Parathyroid adenoma (tissue), 2 donors: ENCODE results near the gene ZNF726.

ENCODE experiments used
- H2AFZ ChIP-seq: fragments of 300-600 bp; sonication (generic); one replicate; pipeline ENCODE4 v1.7.0; 2017; ENCODE audit warnings: antibody characterized with exemption, mild to moderate bottlenecking
- H3K27ac ChIP-seq: fragments of 300-600 bp; sonication (generic); one replicate; pipeline ENCODE4 v1.7.0; 2017
- H3K27me3 ChIP-seq: fragments of 300-600 bp; sonication (generic); one replicate; pipeline ENCODE4 v1.7.0; 2017; ENCODE audit warnings: low read length; ENCODE audit not compliant: control insufficient read depth, insufficient read depth
- H3K36me3 ChIP-seq: fragments of 300-600 bp; sonication (generic); one replicate; pipeline ENCODE4 v1.7.0; 2017; ENCODE audit warnings: low read length; ENCODE audit not compliant: control insufficient read depth, insufficient read depth
- H3K4me1 ChIP-seq: fragments of 300-600 bp; sonication (generic); one replicate; pipeline ENCODE4 v1.7.0; 2017; ENCODE audit warnings: control low read depth
- H3K4me2 ChIP-seq: fragments of 300-600 bp; sonication (generic); one replicate; pipeline ENCODE4 v1.7.0; 2017; ENCODE audit warnings: low read length
- H3K4me3 ChIP-seq: fragments of 300-600 bp; sonication (generic); one replicate; pipeline ENCODE4 v1.7.0; 2017; ENCODE audit warnings: low read depth, low read length
- H3K79me2 ChIP-seq: fragments of 300-600 bp; sonication (generic); one replicate; pipeline ENCODE4 v1.7.0; 2017; ENCODE audit warnings: control low read depth
- H3K9ac ChIP-seq: fragments of 300-600 bp; sonication (generic); one replicate; pipeline ENCODE4 v1.7.0; 2017; ENCODE audit warnings: mild to moderate bottlenecking
- H3K9me3 ChIP-seq: fragments of 300-600 bp; sonication (generic); one replicate; pipeline ENCODE4 v1.7.0; 2017; ENCODE audit warnings: low read length; ENCODE audit not compliant: control insufficient read depth
- CTCF ChIP-seq: fragments of 300-600 bp; sonication (generic); IDR thresholded peaks from one replicate; pipeline ENCODE4 v1.7.0; 2017; ENCODE audit warnings: antibody characterized with exemption, mild to moderate bottlenecking
- donor health status: primary hyperparathyroidism.

The ZNF726 gene

GRCh38 chr19:23908165-23908564, 6.5 kb upstream of the ZNF726 start:
- no peak overlapping the region for H3K4me2 ChIP-seq
- no peaks in the 10 kb centered on the region for H3K9me3 ChIP-seq
- H3K4me1 ChIP-seq: no peaks in the 10 kb centered on the region
- no peaks in the 10 kb centered on the region for H3K36me3 ChIP-seq
- TF ChIP-seq CTCF: no peak
- H2AFZ ChIP-seq: no peak overlapping the region
- no peaks in the 10 kb centered on the region for H3K27me3 ChIP-seq
- H3K9ac ChIP-seq: no peak overlapping the region
- H3K79me2 ChIP-seq: no peaks in the 10 kb centered on the region
- H3K27ac ChIP-seq: no peak overlapping the region
- H3K4me3 ChIP-seq: no peak overlapping the region

GRCh38 chr19:23909222-23909621, 5.5 kb upstream of the ZNF726 start:
- no peak overlapping the region for H3K9ac ChIP-seq
- H3K27ac ChIP-seq: no peak overlapping the region
- no peak overlapping the region for H3K4me2 ChIP-seq
- no peak for TF ChIP-seq CTCF
- no peaks in the 10 kb centered on the region for H3K79me2 ChIP-seq
- H3K36me3 ChIP-seq: no peaks in the 10 kb centered on the region
- no peaks in the 10 kb centered on the region for H3K4me1 ChIP-seq
- H3K4me3 ChIP-seq: no peak overlapping the region
- no peaks in the 10 kb centered on the region for H3K27me3 ChIP-seq
- H2AFZ ChIP-seq: no peak overlapping the region
- no peaks in the 10 kb centered on the region for H3K9me3 ChIP-seq

GRCh38 chr19:23913931-23914330, 755 bp upstream of the ZNF726 start:
- no peak overlapping the region for H3K9ac ChIP-seq
- no peaks in the 10 kb centered on the region for H3K27me3 ChIP-seq
- no peak overlapping the region for H3K4me2 ChIP-seq
- H3K9me3 ChIP-seq: no peaks in the 10 kb centered on the region
- no peaks in the 10 kb centered on the region for H3K36me3 ChIP-seq
- H3K4me3 ChIP-seq: no peak overlapping the region
- peak overlapping the region; percentile 84 for H2AFZ ChIP-seq
- H3K4me1 ChIP-seq: no peaks in the 10 kb centered on the region
- H3K27ac ChIP-seq: no peak overlapping the region
- no peaks in the 10 kb centered on the region for H3K79me2 ChIP-seq
- no peak for TF ChIP-seq CTCF

GRCh38 chr19:23916991-23917390, 2.3 kb downstream of the ZNF726 start:
- Histone ChIP-seq H2AFZ (no peak overlapping the region), H3K9ac (no peak overlapping the region), H3K4me2 (no peak overlapping the region), H3K4me1 (no peaks in the 10 kb centered on the region), H3K4me3 (no peak overlapping the region), H3K9me3 (no peaks in the 10 kb centered on the region), H3K27ac (no peak overlapping the region), H3K36me3 (no peaks in the 10 kb centered on the region), H3K79me2 (no peaks in the 10 kb centered on the region), H3K27me3 (no peaks in the 10 kb centered on the region)
- no peak for TF ChIP-seq CTCF

- no peak overlapping the region for H3K27ac ChIP-seq
- H3K4me2 ChIP-seq: no peak overlapping the region
- no peak overlapping the region for H3K4me3 ChIP-seq
- no peak overlapping the region for H2AFZ ChIP-seq
- H3K4me1 ChIP-seq: no peaks in the 10 kb centered on the region
- no peak overlapping the region for H3K9ac ChIP-seq
- no peak for TF ChIP-seq CTCF
- H3K27me3 ChIP-seq: no peaks in the 10 kb centered on the region
- no peaks in the 10 kb centered on the region for H3K9me3 ChIP-seq
- no peaks in the 10 kb centered on the region for H3K79me2 ChIP-seq
- H3K36me3 ChIP-seq: no peaks in the 10 kb centered on the region
Observed at GRCh38 chr19:23917856-23918255, 3.2 kb downstream of the ZNF726 start.
